Prostate gland (tissue), 2 donors: ENCODE measurements around the gene B9D1. TPM values are rescaled to one million over a fixed set of nuclear protein-coding genes. Genes with fewer than 3 reads are reported as not detected.
A peak's percentile ranks its signal among the peaks of the same experiment; 100 is the strongest.

Experiments used
- DNase-seq: peaks from one replicate; pipeline ENCODE4 v3.0.0-alpha.2; 2019; ENCODE audit warnings: low spot score
- H3K27ac ChIP-seq, 2 donors: fragments of 200-600 bp; sonication (generic); 2 replicates each; pipeline ENCODE4 v1.5.1; 2017 to 2019
- H3K27me3 ChIP-seq: fragments of 200-600 bp; sonication (generic); replicated peaks from 2 replicates; pipeline ENCODE4 v1.5.1; 2019; ENCODE audit not compliant: insufficient read depth
- H3K36me3 ChIP-seq, 2 donors: fragments of 200-600 bp; sonication (generic); 1 replicate in 1 of 2; 2 replicates in 1 of 2; pipeline versions ENCODE4 v1.5.1 to v1.8.1; 2017 to 2019
- H3K4me1 ChIP-seq: fragments of 200-600 bp; sonication (generic); replicated peaks from 2 replicates; pipeline ENCODE4 v1.5.1; 2019
- H3K4me3 ChIP-seq, 2 donors: fragments of 200-600 bp; sonication (generic); 2 replicates each; pipeline ENCODE4 v1.5.1; 2017 to 2019
- H3K9me3 ChIP-seq: fragments of 200-600 bp; sonication (generic); 2 replicates; pipeline ENCODE4 v1.5.1; 2017
- CTCF ChIP-seq, 4 experiments: fragments of 200-600 bp in 2 of 4; fragments of 450-650 bp in 2 of 4; sonication (generic) in 2 of 4; IDR thresholded peaks; 1 replicate in 3 of 4; 2 replicates in 1 of 4; pipeline ENCODE4 v1.5.1; 2016 to 2019; ENCODE audit warnings: antibody characterized with exemption in 4 of 4, mild to moderate bottlenecking in 2 of 4, moderate library complexity in 2 of 4
- POLR2A ChIP-seq: fragments of 450-650 bp; IDR thresholded peaks from one replicate; pipeline ENCODE4 v1.6.1; 2016; ENCODE audit warnings: antibody characterized with exemption, mild to moderate bottlenecking
- POLR2AphosphoS5 ChIP-seq: sonication (generic); formaldehyde crosslinking; IDR thresholded peaks from one replicate; pipeline ENCODE4 v1.6.1; 2017; ENCODE audit warnings: antibody characterized with exemption
- WGBS: methylation state at CpG from one replicate; pipeline ENCODE4 v1.1.5; 2018; 5-methylcytosine and 5-hydroxymethylcytosine counted together
- intact Hi-C: fragments of 100-400 bp; cut with DNase I; formaldehyde crosslinking; loops from one replicate; pipeline ENCODE4 v1.14.2; 2022
- total RNA-seq, 2 donors: library from RNA; depleted of rRNA; stranded (reverse); fragments of >200 nt; gene quantifications; one replicate each; pipeline ENCODE4 v1.1.0, GENCODE V29; 2016

B9D1 gene
- total RNA-seq, 2 donors from 2014 or later, result 15.7 to 28.8 TPM

GRCh38 chr17:19317359-19318095 is 45.0 kb downstream of the B9D1 start:
- WGBS, result 50% methylated on average over 19 of the region's 19 CpGs
- no peaks in the 10 kb centered on the region for H3K27me3 ChIP-seq
- H3K4me1 ChIP-seq, result no peaks in the 10 kb centered on the region
- no peaks in the 10 kb centered on the region for H3K36me3 ChIP-seq
- DNase-seq, result no peak
- TF ChIP-seq CTCF (IDR thresholded peaks at IDR 0.05) (peak in 2 of 4 experiments; percentile 16 to 30), POLR2AphosphoS5 (peak; percentile 46), POLR2A (no peak)
- peak overlapping the region; percentile 13 to 28 for H3K27ac ChIP-seq
- no peak overlapping the region for H3K4me3 ChIP-seq
- H3K9me3 ChIP-seq, result no peaks in the 10 kb centered on the region
- intact Hi-C loops, result loop anchor here (5.0 kb wide), 1 partner anchor 130 kb away; no protein-coding TSS in a partner anchor

- Histone ChIP-seq H3K4me3 (no peak overlapping the region), H3K4me1 (no peaks in the 10 kb centered on the region), H3K36me3 (peaks cover 0 to 5% of the 10 kb centered on the region in 2 donors), H3K27me3 (no peaks in the 10 kb centered on the region), H3K27ac (peak overlapping the region; percentile 13 to 28), H3K9me3 (no peaks in the 10 kb centered on the region)
- WGBS, result 70% methylated on average over 3 of the region's 3 CpGs
- intact Hi-C loops, result loop anchor here (5.0 kb wide), 1 partner anchor 130 kb away; no protein-coding TSS in a partner anchor
- TF ChIP-seq POLR2AphosphoS5 (no peak), POLR2A (no peak), CTCF (IDR thresholded peaks at IDR 0.05) (no peak)
- DNase-seq, result no peak
These were observed 45.7 kb downstream of the B9D1 start for GRCh38 chr17:19316761-19317358.

DNA sequence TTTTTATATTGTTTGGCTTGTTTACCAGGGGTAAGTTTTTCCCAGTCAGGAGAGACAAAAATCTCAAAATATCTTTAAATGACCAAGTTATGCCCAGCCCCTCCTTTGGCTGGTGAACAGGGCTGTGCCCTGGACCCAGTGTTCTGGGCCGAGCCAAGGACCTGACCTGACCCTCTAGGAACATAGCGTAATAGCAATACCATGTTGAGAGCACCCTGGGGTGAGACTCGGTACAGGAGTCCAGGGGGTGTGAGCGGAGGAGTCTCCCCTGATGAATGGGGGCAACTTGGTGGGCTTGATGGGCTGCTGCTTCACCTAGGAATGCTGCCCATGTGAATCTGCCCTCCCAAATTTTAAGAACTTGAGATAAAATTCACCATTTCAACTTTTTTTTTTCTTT is 47.4 kb downstream of the B9D1 start:
- no peak for DNase-seq
- Histone ChIP-seq H3K36me3 (peaks cover 0 to 6% of the 10 kb centered on the region in 2 donors), H3K27me3 (no peaks in the 10 kb centered on the region), H3K27ac (no peak overlapping the region), H3K4me3 (no peak overlapping the region), H3K4me1 (no peaks in the 10 kb centered on the region), H3K9me3 (no peaks in the 10 kb centered on the region)
- 89% methylated on average over 4 of the region's 4 CpGs for WGBS
- TF ChIP-seq POLR2A (no peak), CTCF (IDR thresholded peaks at IDR 0.05) (no peak), POLR2AphosphoS5 (no peak)
- intact Hi-C loops, result loop anchor here (5.0 kb wide), 1 partner anchor 132 kb away; no protein-coding TSS in a partner anchor

- Histone ChIP-seq H3K27me3 (no peaks in the 10 kb centered on the region), H3K4me1 (no peaks in the 10 kb centered on the region), H3K36me3 (peaks cover 0 to 6% of the 10 kb centered on the region in 2 donors), H3K4me3 (no peak overlapping the region), H3K27ac (peak overlapping the region; percentile 10 to 38), H3K9me3 (no peaks in the 10 kb centered on the region)
- 56% methylated on average over 12 of the region's 12 CpGs for WGBS
- DNase-seq, result no peak
- intact Hi-C loops, result no loop called here
- TF ChIP-seq CTCF (IDR thresholded peaks at IDR 0.05) (no peak), POLR2AphosphoS5 (no peak), POLR2A (no peak)
These were observed 48.5 kb downstream of the B9D1 start for GRCh38 chr17:19313746-19314651.
